WI38 (cell line): ENCODE data around the gene ANKH.

Source experiments
- H3K4me3 ChIP-seq: 2 replicates; pipeline ENCODE4 v1.5.1; 2011; ENCODE audit warnings: low read depth, mild to moderate bottlenecking, control low read depth, low read length
- TF ChIP-seq, protein P1 (sequence below): IDR thresholded peaks from 2 replicates; pipeline ENCODE4 v1.5.1; 2012; ENCODE audit warnings: low read depth, mild to moderate bottlenecking, control low read depth, low read length

ANKH gene

DNA sequence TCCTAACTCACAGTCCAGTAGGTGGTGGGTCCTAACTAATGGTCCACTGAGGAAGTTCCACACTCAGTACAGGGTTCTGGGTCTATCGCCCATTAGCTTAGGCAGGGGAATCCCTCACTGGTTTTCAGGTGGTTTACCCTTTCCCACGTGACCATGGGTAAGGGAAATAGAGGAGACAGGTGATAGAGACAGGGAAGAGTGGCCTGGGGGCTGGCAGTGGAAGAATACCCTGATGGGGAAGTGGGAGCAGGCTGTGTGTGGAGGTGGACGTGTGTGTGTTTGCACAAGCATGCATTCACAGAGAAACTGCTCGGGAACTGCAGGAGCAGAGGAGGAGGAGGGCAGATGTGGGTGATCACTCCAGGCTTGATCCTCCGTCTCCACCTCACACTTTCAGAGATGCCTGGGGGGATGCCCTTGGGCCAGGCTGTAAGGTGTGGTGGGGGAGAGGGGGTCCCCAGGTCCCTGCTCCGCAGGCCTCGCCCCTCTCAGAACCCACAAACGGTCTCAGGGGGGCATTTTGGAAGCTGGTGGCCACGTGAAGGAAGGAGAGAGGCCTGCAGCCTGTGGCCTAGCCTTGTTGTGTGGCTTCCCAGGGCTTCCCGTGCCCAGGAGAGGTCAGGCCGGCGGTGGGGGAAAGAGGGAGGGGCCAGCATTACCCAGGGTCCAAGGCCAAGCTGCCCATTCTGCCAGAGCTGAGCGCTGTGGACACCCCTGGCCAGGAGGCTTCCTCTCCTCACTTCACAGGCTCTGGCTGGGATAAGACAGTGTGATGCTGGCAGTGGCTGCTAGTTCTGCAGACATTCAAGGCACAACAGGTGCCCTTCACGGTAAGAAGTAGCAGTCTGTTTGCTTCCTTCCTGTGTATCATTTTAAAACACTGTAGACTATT, 127.0 kb downstream of the ANKH start:
- TF ChIP-seq, protein P1, sequence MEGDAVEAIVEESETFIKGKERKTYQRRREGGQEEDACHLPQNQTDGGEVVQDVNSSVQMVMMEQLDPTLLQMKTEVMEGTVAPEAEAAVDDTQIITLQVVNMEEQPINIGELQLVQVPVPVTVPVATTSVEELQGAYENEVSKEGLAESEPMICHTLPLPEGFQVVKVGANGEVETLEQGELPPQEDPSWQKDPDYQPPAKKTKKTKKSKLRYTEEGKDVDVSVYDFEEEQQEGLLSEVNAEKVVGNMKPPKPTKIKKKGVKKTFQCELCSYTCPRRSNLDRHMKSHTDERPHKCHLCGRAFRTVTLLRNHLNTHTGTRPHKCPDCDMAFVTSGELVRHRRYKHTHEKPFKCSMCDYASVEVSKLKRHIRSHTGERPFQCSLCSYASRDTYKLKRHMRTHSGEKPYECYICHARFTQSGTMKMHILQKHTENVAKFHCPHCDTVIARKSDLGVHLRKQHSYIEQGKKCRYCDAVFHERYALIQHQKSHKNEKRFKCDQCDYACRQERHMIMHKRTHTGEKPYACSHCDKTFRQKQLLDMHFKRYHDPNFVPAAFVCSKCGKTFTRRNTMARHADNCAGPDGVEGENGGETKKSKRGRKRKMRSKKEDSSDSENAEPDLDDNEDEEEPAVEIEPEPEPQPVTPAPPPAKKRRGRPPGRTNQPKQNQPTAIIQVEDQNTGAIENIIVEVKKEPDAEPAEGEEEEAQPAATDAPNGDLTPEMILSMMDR = no peak
- no peak overlapping the region for H3K4me3 ChIP-seq

DNA sequence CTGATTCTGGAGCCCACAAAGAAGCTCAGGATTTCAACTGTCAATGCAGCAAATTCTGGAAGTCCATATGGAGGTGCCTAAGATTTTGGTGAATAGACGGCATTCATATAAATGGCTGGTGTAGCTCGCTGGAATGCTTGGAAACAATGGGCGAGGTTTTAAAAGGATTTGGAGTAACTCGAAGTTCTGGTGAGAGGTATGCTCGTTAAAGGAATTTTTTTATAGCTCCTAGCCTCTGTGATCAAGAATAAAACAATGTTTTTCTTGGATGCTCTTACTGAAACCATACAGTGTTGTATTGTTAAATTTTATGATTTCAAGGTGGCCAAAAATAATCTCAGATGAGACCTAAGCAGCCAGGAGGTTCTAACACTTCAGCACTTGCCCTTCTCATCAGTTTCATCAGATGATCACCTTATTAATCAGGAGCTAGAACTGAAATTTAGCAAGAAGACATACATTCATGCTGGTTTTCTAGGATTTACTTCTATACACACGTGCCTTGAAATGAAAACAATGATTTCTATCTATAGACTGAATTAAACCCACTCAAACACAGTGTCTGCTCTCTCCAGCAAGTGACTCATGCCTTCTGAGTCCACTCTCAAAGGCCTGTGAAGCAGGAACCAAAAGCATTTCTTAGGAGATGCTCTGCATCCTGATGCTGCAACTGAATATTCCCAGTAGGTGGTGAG, 127.8 kb downstream of the ANKH start:
- no peak overlapping the region for H3K4me3 ChIP-seq
- TF ChIP-seq, protein P1 = no peak

DNA sequence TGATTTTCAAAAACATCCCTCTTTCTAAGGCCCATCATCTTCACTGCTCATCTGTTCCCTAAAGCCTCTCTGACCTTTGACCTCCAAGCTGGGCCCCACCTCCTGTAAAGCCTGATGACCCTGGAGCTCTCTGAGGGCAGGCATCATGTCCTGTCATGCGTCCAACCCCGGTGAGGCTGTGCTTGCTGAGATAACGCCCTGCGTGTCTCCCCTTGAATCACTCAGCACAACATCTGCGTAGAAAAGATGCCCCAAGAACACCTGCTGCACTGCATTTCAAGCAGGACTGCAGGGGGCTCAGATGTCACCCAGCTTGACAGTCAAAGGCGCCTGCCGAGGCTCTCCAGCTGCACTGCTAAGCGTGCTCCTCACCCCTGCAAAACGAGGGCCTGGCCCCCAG, 129.1 kb downstream of the ANKH start:
- TF ChIP-seq, protein P1 = no peak
- no peak overlapping the region for H3K4me3 ChIP-seq

DNA sequence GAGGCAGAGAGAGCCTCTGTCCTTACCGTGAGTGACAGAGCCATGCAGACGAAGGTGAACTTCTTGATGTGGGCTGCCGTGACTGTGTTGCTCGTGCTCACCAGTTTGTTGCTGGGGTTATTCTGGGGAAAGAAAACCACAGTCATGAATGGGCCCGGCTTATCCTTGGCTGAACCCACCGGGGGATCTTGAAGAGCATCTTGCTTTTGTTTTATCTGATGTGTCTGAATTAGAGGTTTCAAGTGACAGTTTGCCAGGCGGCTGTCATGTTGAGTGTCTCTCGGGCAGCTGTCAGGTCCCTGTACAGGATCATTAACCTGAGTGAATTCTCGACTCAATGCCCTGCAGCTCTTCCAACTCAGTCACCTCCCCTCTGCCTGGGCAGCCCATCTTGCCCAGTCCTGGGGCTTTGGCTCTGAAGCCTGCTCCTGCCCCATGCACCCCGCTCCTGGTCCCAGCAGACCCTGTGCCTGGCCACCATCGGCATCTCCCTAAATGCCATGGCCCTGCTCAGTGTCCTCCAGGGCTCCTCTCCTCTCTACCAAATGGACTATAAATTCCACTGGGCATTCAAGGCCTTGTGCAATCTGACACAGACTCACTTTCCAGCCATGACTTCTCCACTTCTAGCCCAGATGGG, 129.7 kb downstream of the ANKH start:
- TF ChIP-seq, protein P1 = no peak
- H3K4me3 ChIP-seq = no peak overlapping the region

DNA sequence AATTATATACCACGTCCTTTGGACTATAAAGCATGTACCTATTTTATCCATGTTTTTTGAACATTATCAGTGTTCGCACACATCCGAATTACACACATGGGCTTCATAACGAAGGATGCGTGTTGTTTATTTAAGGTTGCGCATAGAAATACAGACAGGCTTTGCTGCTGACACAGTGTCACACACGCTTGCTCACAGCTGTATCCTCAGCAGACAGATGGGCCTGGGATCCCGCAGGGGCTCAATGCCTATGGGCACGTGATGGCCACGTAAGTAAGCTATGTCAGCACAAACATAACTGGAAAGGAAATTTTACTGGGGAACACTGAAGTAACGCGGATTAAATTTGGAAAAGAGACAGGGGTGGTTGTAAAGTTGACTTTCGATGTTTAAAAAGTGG, 130.4 kb downstream of the ANKH start:
- no peak overlapping the region for H3K4me3 ChIP-seq
- TF ChIP-seq, protein P1 = no peak

DNA sequence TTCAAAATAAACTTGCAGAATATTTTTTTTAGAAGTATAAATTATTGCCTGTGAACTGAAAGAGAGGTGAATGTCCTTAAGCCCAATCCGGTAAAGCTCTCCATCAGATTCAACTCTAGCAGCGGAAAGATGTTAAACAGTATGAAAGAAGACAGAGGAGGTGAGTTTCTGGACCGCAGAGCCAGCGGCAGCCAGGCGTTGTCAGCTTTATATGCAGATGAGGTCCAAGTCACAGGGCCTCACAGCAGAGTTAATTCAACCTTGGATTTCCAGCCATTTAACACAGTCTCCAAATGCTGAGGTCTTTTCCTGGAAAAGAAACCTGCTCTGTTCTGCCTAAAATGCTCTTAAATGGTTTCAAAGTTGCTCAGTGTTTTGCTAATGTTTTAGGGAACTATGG, 131.6 kb downstream of the ANKH start:
- TF ChIP-seq, protein P1 = no peak

More for the DNA sequence above, 131.6 kb downstream of the ANKH start:
- no peak overlapping the region for H3K4me3 ChIP-seq
